NCI-H1694 (cell line): ENCODE data around the gene CEACAM19.

Experiments
- DNase-seq: peaks from one replicate; lab custom pipeline; 2025; lab: John Stamatoyannopoulos, UW

Gene CEACAM19

DNA sequence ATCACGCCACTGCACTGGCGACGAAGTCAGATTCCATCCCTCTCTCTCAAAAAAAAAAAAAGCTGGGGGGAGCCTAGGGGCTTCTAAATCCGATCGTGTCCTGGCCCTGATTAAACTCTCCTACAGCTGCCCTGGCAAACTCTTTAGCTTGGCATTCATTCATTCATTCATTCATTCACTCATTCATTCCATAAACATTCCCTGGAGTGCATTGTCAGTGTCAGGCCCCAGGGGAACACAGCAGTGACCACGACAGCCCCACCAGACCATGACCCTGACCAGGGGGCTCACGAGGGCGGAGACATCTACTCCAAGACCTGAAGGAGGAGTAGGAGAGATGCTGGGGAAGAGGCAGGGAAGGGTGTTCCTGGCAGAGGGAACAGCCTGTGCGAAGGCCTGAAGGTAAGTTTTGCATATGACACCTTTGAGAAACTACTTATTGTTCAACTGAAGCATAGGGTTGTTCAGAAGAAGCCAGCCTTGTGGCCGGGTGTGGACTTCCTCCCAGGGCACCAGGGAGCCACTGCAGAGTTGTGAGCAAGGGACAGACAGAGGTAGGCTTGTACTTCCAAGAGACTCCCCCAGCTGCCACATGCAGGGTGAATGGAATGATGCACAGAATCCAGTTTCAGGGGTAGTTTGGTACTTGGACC lies 52.1 kb downstream of the CEACAM19 start:
- no peak for DNase-seq

DNA sequence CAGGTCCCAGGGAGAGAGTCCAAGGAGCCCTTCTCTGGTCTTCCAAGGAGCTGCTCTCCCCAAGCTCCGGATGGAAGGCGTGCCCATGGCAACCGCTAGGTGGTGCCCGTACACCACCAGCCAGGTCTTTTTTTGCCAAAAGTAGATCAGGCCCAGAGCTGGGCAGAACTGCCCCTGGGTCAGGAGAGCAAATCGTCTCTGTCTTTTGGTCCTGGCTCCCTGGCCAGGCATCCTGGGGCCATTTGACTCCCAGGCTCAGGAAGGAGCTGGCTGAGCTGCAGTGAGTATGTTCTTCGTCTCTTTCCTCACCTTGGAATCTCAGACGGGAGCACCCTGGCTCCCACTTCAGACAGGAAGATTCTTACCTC lies 52.7 kb downstream of the CEACAM19 start:
- peak; percentile 15 for DNase-seq

- DNase-seq, result no peak
Measured at GRCh38 chr19:44725251-44725650, 54.0 kb downstream of the CEACAM19 start.

GRCh38 chr19:44725684-44726083 lies 54.4 kb downstream of the CEACAM19 start:
- no peak for DNase-seq

- no peak for DNase-seq
Measured at GRCh38 chr19:44726465-44726864, 55.2 kb downstream of the CEACAM19 start.

DNA sequence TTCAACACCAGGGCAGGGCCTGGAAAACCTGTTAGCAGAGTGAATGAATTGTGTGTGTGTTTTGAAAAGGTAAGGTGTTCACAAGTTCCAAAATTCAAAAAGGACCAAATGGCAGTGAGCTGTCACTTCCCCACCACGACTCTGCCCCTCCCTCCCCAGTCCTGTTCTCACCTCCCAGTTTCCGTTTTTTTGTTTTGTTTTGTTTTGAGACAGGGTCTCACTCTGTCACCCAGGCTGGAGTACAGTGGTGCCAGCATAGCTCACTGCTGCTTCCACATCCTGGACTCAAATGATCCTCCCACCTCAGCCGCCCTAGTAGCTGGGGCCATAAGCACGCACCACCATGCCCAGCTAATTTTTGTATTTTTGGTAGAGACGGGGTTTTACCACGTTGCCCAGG lies 56.9 kb downstream of the CEACAM19 start:
- no peak for DNase-seq

- DNase-seq, result no peak
Measured at GRCh38 chr19:44729516-44730033, 58.3 kb downstream of the CEACAM19 start.

- no peak for DNase-seq
Measured at GRCh38 chr19:44731081-44731480, 59.8 kb downstream of the CEACAM19 start.

DNA sequence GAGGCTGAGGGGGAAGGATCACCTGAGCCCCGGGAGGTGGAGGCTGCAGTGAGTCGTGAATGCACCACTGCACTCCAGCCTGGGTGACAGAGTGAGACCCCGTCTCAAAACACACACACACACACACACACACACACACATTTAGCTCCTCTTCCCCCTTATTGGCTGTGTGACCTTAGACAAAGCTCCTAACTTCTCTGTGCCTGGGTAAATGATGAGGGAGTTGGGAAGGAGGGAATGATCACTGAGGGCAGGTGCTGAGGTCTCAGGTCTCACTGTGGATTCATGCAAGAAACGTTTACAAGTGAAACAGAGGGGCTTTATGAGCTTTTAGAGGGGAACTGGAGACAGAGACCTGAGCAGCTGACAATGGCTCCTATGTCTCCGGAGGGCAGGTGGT lies 60.3 kb downstream of the CEACAM19 start:
- no peak for DNase-seq

- no peak for DNase-seq
Measured at GRCh38 chr19:44732235-44733014, 61.1 kb downstream of the CEACAM19 start.
